ENCODE results near the gene FBXL13.

DNA sequence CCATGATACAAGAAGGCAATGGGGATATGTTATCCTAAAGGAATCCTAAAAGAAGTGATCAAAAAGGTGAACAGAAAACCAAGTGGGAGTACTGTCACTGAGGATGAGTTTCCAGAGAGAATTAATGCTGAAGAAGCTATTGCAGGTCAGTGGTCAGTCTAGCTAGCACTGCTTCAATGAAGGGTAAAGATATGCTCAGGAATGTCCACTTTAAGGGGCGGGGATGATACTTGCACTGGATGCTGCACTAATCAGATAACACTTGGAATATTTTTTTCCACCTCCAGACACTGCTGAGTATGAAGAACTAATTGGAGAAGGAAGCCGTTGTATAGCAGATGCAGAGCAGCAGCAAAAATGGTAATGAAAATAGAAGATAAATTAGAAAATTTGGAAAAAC, 86.5 kb downstream of the FBXL13 start:
- TF ChIP-seq, protein P1, sequence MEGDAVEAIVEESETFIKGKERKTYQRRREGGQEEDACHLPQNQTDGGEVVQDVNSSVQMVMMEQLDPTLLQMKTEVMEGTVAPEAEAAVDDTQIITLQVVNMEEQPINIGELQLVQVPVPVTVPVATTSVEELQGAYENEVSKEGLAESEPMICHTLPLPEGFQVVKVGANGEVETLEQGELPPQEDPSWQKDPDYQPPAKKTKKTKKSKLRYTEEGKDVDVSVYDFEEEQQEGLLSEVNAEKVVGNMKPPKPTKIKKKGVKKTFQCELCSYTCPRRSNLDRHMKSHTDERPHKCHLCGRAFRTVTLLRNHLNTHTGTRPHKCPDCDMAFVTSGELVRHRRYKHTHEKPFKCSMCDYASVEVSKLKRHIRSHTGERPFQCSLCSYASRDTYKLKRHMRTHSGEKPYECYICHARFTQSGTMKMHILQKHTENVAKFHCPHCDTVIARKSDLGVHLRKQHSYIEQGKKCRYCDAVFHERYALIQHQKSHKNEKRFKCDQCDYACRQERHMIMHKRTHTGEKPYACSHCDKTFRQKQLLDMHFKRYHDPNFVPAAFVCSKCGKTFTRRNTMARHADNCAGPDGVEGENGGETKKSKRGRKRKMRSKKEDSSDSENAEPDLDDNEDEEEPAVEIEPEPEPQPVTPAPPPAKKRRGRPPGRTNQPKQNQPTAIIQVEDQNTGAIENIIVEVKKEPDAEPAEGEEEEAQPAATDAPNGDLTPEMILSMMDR (IDR thresholded peaks at IDR 0.05), result no peak
- TF ChIP-seq POLR2A (IDR thresholded peaks at IDR 0.05), result no peak
